SU-DHL-6 (cell line): Measurements from ENCODE around the gene CAMK1.

Source experiments
- EZH2phosphoT487 ChIP-seq: fragments of 200-600 bp; sonication (generic), shearing (Covaris generic); conservative IDR thresholded peaks from 2 replicates; pipeline ENCODE4 v1.6.1; 2018; ENCODE audit warnings: mild to moderate bottlenecking, antibody characterized with exemption, low read length, moderate library complexity, mixed read lengths
- TF ChIP-seq, protein P1 (sequence below): fragments of 200-600 bp; sonication (generic); IDR thresholded peaks from one replicate; pipeline ENCODE4 v1.5.1; 2017; ENCODE audit warnings: antibody characterized with exemption, mild to moderate bottlenecking, low read length, moderate library complexity; ENCODE audit not compliant: insufficient read depth, poor library complexity, severe bottlenecking

- TF ChIP-seq, protein P1, sequence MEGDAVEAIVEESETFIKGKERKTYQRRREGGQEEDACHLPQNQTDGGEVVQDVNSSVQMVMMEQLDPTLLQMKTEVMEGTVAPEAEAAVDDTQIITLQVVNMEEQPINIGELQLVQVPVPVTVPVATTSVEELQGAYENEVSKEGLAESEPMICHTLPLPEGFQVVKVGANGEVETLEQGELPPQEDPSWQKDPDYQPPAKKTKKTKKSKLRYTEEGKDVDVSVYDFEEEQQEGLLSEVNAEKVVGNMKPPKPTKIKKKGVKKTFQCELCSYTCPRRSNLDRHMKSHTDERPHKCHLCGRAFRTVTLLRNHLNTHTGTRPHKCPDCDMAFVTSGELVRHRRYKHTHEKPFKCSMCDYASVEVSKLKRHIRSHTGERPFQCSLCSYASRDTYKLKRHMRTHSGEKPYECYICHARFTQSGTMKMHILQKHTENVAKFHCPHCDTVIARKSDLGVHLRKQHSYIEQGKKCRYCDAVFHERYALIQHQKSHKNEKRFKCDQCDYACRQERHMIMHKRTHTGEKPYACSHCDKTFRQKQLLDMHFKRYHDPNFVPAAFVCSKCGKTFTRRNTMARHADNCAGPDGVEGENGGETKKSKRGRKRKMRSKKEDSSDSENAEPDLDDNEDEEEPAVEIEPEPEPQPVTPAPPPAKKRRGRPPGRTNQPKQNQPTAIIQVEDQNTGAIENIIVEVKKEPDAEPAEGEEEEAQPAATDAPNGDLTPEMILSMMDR, result no peak
- TF ChIP-seq EZH2phosphoT487, result no peak
These were observed 36.4 kb upstream of the CAMK1 start for GRCh38 chr3:9806137-9806536.
